Measurements from ENCODE around the gene COTL1. TPM values are rescaled to one million over a fixed set of nuclear protein-coding genes. Genes with fewer than 3 reads are reported as not detected.

The COTL1 gene
- total RNA-seq, 1 experiment from 2014 or later = 295 TPM

DNA sequence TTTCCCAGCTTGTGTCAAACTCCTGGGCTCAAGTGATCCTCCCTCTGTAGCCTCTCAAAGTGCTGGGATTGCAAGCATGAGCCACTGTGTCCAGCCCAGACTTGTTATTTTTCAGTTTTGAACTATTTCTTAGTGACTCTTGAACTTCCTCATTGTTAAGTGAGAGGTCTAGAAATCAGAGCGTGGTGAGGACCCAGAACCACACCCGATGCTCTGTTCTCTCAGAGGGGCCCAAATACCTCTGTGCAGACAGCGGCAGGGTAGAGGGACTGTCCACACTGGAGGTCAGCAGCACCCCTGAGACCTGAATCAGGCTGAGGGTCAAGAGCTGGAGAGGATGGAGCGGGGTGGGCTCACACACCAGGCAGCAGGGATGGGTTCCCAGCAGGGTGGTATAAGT lies 65.7 kb downstream of the COTL1 start:
- DNase-seq (ENCODE audit: low spot score) = no peak

- no peak for DNase-seq (ENCODE audit: low spot score)
These were observed 67.8 kb downstream of the COTL1 start for GRCh38 chr16:84550096-84550495.

DNA sequence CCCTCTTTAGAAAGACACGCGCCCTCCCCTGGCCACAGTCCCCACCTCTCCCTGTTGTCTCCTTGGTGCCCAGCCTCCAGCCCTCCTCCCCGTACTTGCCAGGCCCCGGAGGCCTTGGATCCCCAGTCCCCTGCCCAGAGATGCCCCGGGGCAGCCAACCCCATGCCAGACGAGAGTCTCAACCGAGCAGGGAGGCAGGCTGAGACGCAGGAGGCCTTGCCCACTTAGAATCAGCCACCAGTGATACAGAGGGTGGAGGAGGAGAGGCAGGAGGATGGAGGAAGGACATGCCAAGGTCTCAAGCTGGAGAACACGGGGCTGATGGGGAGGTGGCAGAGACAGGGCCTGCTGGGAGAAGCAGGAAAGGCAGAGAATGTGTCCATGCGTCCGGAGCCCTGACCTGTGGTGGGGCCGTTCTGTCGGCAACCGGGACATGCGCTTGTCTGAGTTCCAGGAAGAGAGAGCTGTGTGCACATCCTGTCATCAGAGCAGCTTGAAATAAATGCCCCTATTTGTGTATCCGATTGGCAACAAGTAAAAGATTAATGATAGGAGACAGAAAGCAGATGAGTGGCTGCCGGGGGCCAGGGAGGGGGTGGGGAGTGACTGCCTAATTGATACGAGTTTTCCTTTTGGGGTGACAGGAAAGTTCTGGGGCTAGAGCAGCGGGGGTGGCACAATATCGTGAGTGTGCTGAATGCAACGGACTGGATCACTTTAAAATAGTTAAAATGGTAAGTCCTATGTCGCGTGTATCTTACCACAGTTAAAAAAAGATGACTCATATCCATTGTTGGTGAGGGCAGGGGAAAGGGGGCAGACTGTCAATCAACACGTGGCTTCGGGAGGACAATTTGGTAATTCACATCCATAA lies 68.7 kb downstream of the COTL1 start:
- no peak for DNase-seq (ENCODE audit: low spot score)

GRCh38 chr16:84548508-84548907 lies 69.4 kb downstream of the COTL1 start:
- DNase-seq (ENCODE audit: low spot score) = no peak

GRCh38 chr16:84547546-84548061 lies 70.3 kb downstream of the COTL1 start:
- DNase-seq (ENCODE audit: low spot score) = no peak

DNA sequence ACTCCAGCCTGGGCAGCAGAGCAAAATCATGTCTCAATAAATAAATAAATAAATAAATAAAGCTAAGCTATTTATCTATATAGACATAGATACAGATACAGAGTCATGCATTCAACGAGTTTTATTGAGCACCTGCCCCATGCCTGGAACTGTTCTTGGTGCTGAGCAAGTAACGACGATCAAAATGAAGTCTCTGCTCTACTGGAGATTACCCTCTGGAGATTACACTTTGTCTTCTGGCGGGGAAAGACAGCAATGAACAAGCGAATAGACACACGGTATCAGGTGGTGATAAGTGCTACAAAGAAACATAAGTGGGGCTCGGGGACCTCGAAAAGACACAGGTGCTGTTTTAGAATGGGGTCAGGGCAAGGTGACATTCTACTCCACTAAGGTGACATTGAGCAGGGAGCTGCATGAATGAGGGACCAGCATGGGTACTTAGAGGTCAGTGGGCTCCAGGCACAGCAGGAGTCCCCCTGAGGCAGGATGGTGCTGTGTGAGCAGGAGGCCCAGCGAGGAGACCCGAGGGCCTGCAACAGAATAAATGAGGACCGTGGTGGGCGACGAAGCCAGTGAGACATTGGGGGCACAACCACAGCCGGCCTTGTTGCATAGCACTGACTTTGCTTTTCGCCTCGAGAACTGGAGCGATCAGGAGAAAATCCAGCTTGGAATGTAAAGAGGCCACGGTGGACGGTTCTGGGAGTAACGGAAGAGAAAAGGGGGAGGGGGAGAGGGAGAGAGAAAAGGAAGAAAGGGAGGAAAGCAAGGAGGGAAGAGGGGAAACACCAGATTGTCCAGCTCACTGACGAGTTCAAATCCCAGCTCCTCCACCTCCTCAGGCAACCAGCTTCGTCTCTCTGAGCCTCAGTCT lies 71.0 kb downstream of the COTL1 start:
- DNase-seq (ENCODE audit: low spot score) = no peak

- DNase-seq (ENCODE audit: low spot score) = no peak
These were observed 72.7 kb downstream of the COTL1 start for GRCh38 chr16:84545114-84545737.

- DNase-seq (ENCODE audit: low spot score) = peak; percentile 22
These were observed 73.7 kb downstream of the COTL1 start for GRCh38 chr16:84544031-84544773.

DNA sequence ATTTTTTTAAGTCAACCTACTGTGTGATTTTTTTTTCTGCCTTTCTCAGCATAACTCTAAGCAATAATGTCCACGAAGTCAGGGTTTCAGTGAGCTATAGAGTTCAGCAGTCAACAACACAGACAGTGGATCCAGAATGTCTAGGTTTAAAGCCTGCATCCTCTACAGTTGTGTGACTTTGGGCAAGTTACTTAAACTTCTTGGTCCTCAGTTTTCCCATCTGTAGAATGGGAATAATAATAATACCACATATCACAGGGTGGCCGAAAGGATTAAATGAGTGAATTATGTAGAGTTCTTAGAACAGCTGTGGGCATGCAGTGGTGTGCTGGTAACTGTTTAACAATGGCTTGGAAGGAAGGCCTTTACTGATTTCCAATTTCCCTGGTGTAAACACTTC lies 74.6 kb downstream of the COTL1 start:
- DNase-seq (ENCODE audit: low spot score) = no peak

DNA sequence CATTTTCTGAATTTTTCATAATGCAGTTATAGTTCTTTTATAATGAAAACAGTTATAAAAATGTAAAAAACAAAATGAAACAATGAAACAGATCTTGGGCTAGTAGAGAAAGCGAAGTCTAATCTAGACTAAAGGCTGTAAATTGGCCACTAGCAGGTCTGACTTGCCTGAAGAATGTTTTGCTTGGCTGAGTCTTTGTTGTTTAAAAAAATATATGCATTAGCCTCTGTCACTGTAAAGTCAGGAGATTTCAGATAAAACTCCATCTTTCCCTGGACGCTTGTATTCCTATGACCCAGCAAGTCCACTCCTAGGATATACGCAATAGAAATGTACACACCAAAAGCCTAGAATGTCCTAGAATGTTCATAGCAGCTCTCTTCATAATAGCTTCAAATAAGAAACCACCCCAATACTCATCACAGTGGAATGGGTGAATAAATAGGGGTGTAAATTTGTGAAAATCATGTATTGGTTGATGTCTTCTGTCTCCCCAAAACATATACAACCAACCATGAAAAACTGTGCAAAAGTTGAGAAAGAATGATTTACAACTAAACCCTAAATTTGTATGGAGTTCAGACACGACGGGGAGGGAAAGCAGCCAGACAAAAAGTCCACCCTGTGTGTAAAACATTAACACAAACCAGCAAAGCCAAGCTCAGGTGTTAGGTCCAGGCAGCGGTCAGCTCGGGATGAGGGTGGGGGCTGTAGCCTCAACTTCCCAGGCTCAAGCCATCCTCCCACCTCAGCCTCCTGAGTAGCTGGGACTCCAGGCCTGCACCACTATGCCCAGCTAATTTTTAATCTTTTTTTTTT lies 75.7 kb downstream of the COTL1 start:
- DNase-seq (ENCODE audit: low spot score) = peak; percentile 36

GRCh38 chr16:84540194-84540593 lies 77.7 kb downstream of the COTL1 start:
- no peak for DNase-seq (ENCODE audit: low spot score)

GRCh38 chr16:84538222-84538840 lies 79.5 kb downstream of the COTL1 start:
- DNase-seq (ENCODE audit: low spot score) = no peak

DNA sequence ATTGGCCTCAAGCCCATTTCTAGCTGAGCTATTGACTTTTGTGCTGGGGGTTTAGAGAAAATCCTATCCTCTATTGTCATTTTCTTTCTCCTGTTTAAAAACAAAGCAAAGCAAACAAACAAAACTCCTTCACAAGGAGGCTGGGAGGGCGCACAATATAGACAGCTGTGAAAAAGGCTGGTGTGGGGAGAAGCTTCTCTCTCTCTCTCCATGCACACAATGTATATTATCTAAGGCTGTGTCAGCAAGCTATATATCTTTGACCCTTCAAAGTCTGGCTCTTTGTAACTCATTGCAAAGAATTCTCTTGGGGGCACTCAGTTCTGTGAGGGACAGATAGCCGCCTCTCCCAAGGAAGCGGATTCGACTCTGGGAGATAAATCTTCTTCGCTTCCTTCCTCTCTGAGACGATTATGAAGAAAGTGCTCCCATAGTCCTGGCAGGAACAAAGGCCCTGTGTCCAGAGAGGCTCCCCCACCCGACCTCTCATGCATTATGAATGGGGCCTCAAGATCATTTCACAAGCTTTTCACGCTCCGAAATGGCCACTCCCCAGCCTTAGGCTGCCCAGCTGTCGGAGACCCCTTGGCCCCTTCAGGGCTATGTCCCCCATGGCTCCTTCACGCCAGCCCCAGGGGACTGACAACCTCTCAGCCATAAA lies 80.3 kb downstream of the COTL1 start:
- no peak for DNase-seq (ENCODE audit: low spot score)

- no peak for DNase-seq (ENCODE audit: low spot score)
These were observed 82.0 kb downstream of the COTL1 start for GRCh38 chr16:84535851-84536250.

- DNase-seq (ENCODE audit: low spot score) = no peak
These were observed 82.5 kb downstream of the COTL1 start for GRCh38 chr16:84535408-84535807.

GRCh38 chr16:84534815-84535214 lies 83.1 kb downstream of the COTL1 start:
- no peak for DNase-seq (ENCODE audit: low spot score)

DNA sequence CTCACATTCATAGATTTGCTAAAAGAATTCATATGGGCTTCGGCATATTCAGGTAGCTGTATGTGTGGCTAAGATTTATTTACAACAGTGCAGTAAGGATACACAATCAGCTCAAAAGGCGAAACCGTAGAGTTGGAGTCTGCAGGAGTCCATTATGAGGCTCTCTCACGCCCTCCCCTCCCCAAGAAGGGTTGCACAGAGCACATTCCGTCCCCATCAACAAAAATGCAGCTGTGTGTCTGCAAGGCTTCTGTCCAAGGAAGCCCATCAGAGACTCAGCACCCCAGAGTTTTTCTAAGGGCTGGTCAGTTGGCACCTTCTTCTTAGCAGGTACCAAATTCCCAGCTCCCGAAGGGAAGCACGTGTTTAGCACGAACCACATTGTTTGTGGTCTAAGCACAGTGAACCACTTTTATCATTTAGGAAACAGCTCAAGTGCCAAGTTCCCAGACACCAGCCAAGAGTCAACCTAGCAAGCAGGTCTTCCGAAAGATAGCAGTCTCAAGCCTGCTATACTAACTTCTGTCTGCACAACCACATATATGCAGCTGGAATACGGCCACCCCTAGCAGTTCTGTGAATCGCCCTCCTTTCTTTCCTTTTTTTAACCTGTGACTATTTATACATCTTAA lies 84.9 kb downstream of the COTL1 start:
- DNase-seq (ENCODE audit: low spot score) = peak; percentile 44

GRCh38 chr16:84532291-84532724 lies 85.6 kb downstream of the COTL1 start:
- DNase-seq (ENCODE audit: low spot score) = peak; percentile 98

- DNase-seq (ENCODE audit: low spot score) = no peak
These were observed 86.2 kb downstream of the COTL1 start for GRCh38 chr16:84531671-84532111.

Data from A172 (cell line).